Panc1 (cell line): ENCODE measurements around the gene ATP5F1D.

Source experiments
- POLR2AphosphoS5 ChIP-seq: IDR thresholded peaks from 2 replicates; pipeline ENCODE4 v1.6.1; 2012; ENCODE audit warnings: mild to moderate bottlenecking, low read depth, low read length, moderate library complexity
- SIN3A ChIP-seq: IDR thresholded peaks from 2 replicates; pipeline ENCODE4 v1.6.1; 2012; ENCODE audit warnings: low read depth, mild to moderate bottlenecking, low read length, moderate library complexity, borderline replicate concordance; ENCODE audit not compliant: insufficient read depth
- TCF7L2 ChIP-seq: IDR thresholded peaks from 2 replicates; pipeline ENCODE4 v1.6.1; 2011; ENCODE audit warnings: mild to moderate bottlenecking, low read depth, low read length, inconsistent platforms
- TF ChIP-seq, protein P1 (sequence below): fragments of 450-650 bp; IDR thresholded peaks from 2 replicates; pipeline ENCODE4 v1.5.1; 2017; ENCODE audit warnings: mild to moderate bottlenecking
- TF ChIP-seq, protein P2 (sequence below), 2 experiments: IDR thresholded peaks; 2 replicates each; pipeline ENCODE4 v1.6.1; 2011 to 2012; ENCODE audit warnings: low read depth in 2 of 2, control low read depth in 1 of 2, low read length in 1 of 2, mild to moderate bottlenecking in 1 of 2, moderate library complexity in 1 of 2; ENCODE audit not compliant: insufficient read depth in 1 of 2

DNA sequence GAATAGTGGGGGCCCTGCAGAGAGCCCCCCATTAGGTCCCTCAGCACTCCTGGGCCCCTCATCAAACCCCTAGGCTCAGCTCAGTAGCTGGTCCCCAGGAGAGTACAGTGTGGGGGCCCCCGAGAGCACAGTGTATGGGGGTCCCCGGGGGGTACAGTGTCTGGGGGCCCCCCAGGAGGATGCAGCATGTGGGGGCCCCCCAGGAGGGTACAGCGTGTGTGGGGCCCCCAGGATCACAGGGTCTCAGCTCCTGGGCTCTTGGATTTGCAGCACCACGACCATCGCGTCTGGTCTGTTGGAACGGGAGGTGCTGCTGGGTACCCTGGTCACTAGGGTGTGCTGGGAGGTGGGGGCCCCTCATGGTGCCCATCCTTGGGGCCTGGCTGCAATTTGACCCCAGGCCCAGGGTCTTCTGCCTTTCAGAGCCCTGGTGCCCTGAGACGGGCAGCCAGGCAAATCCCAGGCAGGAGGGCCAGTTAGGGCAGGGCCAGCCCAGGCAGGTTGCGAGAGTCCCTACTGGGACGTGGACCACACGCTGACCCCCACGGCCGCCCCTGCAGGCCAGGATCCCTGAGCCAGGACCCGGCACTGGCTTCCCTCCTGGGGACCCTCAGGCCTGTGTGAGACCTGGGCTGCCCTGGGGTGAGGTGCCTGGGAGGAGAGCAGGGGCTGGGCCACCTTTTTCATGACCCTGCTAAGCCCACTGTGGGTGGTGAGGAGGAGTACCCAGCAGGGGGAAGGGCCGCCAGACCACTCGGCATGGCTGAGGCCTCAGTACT, 17.3 kb upstream of the ATP5F1D start:
- TF ChIP-seq, protein P1, sequence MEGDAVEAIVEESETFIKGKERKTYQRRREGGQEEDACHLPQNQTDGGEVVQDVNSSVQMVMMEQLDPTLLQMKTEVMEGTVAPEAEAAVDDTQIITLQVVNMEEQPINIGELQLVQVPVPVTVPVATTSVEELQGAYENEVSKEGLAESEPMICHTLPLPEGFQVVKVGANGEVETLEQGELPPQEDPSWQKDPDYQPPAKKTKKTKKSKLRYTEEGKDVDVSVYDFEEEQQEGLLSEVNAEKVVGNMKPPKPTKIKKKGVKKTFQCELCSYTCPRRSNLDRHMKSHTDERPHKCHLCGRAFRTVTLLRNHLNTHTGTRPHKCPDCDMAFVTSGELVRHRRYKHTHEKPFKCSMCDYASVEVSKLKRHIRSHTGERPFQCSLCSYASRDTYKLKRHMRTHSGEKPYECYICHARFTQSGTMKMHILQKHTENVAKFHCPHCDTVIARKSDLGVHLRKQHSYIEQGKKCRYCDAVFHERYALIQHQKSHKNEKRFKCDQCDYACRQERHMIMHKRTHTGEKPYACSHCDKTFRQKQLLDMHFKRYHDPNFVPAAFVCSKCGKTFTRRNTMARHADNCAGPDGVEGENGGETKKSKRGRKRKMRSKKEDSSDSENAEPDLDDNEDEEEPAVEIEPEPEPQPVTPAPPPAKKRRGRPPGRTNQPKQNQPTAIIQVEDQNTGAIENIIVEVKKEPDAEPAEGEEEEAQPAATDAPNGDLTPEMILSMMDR = no peak
- no peak for TF ChIP-seq SIN3A
- no peak for TF ChIP-seq POLR2AphosphoS5
- TF ChIP-seq TCF7L2 = no peak
- TF ChIP-seq, protein P2, sequence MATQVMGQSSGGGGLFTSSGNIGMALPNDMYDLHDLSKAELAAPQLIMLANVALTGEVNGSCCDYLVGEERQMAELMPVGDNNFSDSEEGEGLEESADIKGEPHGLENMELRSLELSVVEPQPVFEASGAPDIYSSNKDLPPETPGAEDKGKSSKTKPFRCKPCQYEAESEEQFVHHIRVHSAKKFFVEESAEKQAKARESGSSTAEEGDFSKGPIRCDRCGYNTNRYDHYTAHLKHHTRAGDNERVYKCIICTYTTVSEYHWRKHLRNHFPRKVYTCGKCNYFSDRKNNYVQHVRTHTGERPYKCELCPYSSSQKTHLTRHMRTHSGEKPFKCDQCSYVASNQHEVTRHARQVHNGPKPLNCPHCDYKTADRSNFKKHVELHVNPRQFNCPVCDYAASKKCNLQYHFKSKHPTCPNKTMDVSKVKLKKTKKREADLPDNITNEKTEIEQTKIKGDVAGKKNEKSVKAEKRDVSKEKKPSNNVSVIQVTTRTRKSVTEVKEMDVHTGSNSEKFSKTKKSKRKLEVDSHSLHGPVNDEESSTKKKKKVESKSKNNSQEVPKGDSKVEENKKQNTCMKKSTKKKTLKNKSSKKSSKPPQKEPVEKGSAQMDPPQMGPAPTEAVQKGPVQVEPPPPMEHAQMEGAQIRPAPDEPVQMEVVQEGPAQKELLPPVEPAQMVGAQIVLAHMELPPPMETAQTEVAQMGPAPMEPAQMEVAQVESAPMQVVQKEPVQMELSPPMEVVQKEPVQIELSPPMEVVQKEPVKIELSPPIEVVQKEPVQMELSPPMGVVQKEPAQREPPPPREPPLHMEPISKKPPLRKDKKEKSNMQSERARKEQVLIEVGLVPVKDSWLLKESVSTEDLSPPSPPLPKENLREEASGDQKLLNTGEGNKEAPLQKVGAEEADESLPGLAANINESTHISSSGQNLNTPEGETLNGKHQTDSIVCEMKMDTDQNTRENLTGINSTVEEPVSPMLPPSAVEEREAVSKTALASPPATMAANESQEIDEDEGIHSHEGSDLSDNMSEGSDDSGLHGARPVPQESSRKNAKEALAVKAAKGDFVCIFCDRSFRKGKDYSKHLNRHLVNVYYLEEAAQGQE (IDR thresholded peaks at IDR 0.05; ENCODE audit: insufficient read depth in 1 of 2, low read depth in 2 of 2, low read length in 1 of 2) = no peak
